H1 (cell line): ENCODE results near the gene CFAP54. TPM values are rescaled to one million over a fixed set of nuclear protein-coding genes. Genes with fewer than 3 reads are reported as not detected.

ENCODE experiments used
- CTCF ChIA-PET: fragments of 300-600 bp; sonication (Branson Sonifier 250); formaldehyde crosslinking; loops from one replicate; lab custom pipeline; 2021; ENCODE audit not compliant: partially characterized antibody; lab: Charles Lee
- POLR2A ChIA-PET: fragments of 300-600 bp; sonication (Branson Sonifier 250); formaldehyde crosslinking; loops from one replicate; lab custom pipeline; 2021; ENCODE audit warnings: inconsistent platforms; ENCODE audit not compliant: partially characterized antibody; lab: Charles Lee
- DNase-seq, 2 experiments: peaks; one replicate each; pipeline versions ENCODE4 v3.0.0 to v3.0.0-alpha.2; 2010 to 2022; ENCODE audit warnings: low spot score in 2 of 2, low read depth in 1 of 2, mixed read lengths in 1 of 2
- FAIRE-seq: peaks from 2 replicates; lab custom pipeline; 2011; peaks lifted over from hg19 to GRCh38; lab: Jason Lieb, UNC
- H2AFZ ChIP-seq: 2 replicates; pipeline ENCODE4 v1.8.1; 2012; ENCODE audit warnings: low read length, inconsistent platforms
- H2AK5ac ChIP-seq: 2 replicates; pipeline ENCODE4 v1.6.1; 2013; ENCODE audit warnings: low read depth, low read length
- H2BK120ac ChIP-seq: replicated peaks from 2 replicates; pipeline ENCODE3; 2013; ENCODE audit warnings: low read depth, low read length, inconsistent platforms
- H2BK12ac ChIP-seq: 2 replicates; pipeline ENCODE4 v1.6.1; 2013; ENCODE audit warnings: low read depth, low read length
- H2BK15ac ChIP-seq: 2 replicates; pipeline ENCODE4 v1.6.1; 2013; ENCODE audit warnings: low read length
- H2BK20ac ChIP-seq: 2 replicates; pipeline ENCODE4 v1.6.1; 2013; ENCODE audit warnings: low read length
- H2BK5ac ChIP-seq: 2 replicates; pipeline ENCODE4 v1.6.1; 2013; ENCODE audit warnings: low read depth, low read length
- H3K14ac ChIP-seq: 2 replicates; pipeline ENCODE4 v1.6.1; 2013; ENCODE audit warnings: inconsistent platforms; ENCODE audit not compliant: insufficient read length
- H3K18ac ChIP-seq: 2 replicates; pipeline ENCODE4 v1.6.1; 2013; ENCODE audit warnings: low read length; ENCODE audit errors: extremely low read depth
- H3K23ac ChIP-seq: 2 replicates; pipeline ENCODE4 v1.6.1; 2013; ENCODE audit warnings: inconsistent platforms; ENCODE audit not compliant: insufficient read length
- H3K23me2 ChIP-seq: 2 replicates; pipeline ENCODE4 v1.6.1; 2013; ENCODE audit warnings: low read depth, low read length
- H3K27ac ChIP-seq: 2 replicates; pipeline ENCODE4 v1.6.1; 2011; ENCODE audit warnings: low read depth, low read length, inconsistent platforms
- H3K27me3 ChIP-seq, 4 experiments: replicated peaks in 1 of 4; 1 replicate in 1 of 4; 2 replicates in 3 of 4; pipeline versions ENCODE4 v1.6.1 to v1.8.1; 2011 to 2013; ENCODE audit warnings: low read length in 3 of 4, mild to moderate bottlenecking in 3 of 4, inconsistent platforms in 2 of 4, mixed read lengths in 2 of 4, moderate library complexity in 1 of 4; ENCODE audit not compliant: control insufficient read depth in 3 of 4, insufficient read depth in 3 of 4; ENCODE audit errors: extremely low read depth in 1 of 4
- H3K36me3 ChIP-seq, 4 experiments: 2 replicates each; pipeline versions ENCODE4 v1.6.1 to v1.8.1; 2011 to 2013; ENCODE audit warnings: mild to moderate bottlenecking in 4 of 4, low read length in 3 of 4, moderate library complexity in 2 of 4, control low read depth in 1 of 4, inconsistent platforms in 1 of 4; ENCODE audit not compliant: insufficient read depth in 4 of 4, control insufficient read depth in 2 of 4
- H3K4ac ChIP-seq: replicated peaks from 2 replicates; pipeline ENCODE3; 2013; ENCODE audit warnings: low read length, low read depth, mixed read lengths, inconsistent platforms; ENCODE audit not compliant: insufficient read length
- H3K4me1 ChIP-seq, 4 experiments: replicated peaks in 1 of 4; 1 replicate in 1 of 4; 2 replicates in 3 of 4; pipeline versions ENCODE4 v1.6.1 to v1.8.1; 2011 to 2013; ENCODE audit warnings: low read length in 3 of 4, inconsistent platforms in 2 of 4, mixed read lengths in 1 of 4; ENCODE audit not compliant: insufficient read depth in 4 of 4, control insufficient read depth in 3 of 4
- H3K4me2 ChIP-seq, 2 experiments: 2 replicates each; pipeline versions ENCODE4 v1.6.1 to v1.8.1; 2011 to 2013; ENCODE audit warnings: low read depth in 2 of 2, low read length in 2 of 2, control low read depth in 1 of 2, inconsistent platforms in 1 of 2, mild to moderate bottlenecking in 1 of 2; ENCODE audit not compliant: insufficient read depth in 1 of 2
- H3K4me3 ChIP-seq, 4 experiments: fragments of 200-600, 300-600 bp in 1 of 4; sonication (generic), shearing (Covaris generic), sonication (Bioruptor Twin) in 1 of 4; 2 replicates each; pipeline versions ENCODE4 v1.5.1 to v1.8.1; 2011 to 2016; ENCODE audit warnings: low read length in 4 of 4, low read depth in 3 of 4, control low read depth in 2 of 4, inconsistent platforms in 2 of 4, mild to moderate bottlenecking in 2 of 4, mixed read lengths in 1 of 4, moderate library complexity in 1 of 4; ENCODE audit not compliant: insufficient read depth in 2 of 4; ENCODE audit errors: extremely low read depth in 1 of 4
- H3K56ac ChIP-seq: replicated peaks from 2 replicates; pipeline ENCODE3; 2013; ENCODE audit warnings: low read depth, mild to moderate bottlenecking, mixed read lengths, low read length, inconsistent platforms; ENCODE audit not compliant: insufficient read length
- H3K79me1 ChIP-seq: 2 replicates; pipeline ENCODE4 v1.6.1; 2013; ENCODE audit warnings: low read depth, low read length, control low read depth
- H3K79me2 ChIP-seq, 2 experiments: 2 replicates each; pipeline versions ENCODE4 v1.6.1 to v1.8.1; 2012 to 2013; ENCODE audit warnings: low read length in 2 of 2, mild to moderate bottlenecking in 2 of 2, inconsistent platforms in 1 of 2; ENCODE audit not compliant: insufficient read depth in 2 of 2, control insufficient read depth in 1 of 2
- H3K9ac ChIP-seq, 4 experiments: replicated peaks in 1 of 4; 1 replicate in 1 of 4; 2 replicates in 3 of 4; pipeline versions ENCODE4 v1.6.1 to v1.8.1; 2011 to 2013; ENCODE audit warnings: low read depth in 3 of 4, low read length in 3 of 4, control low read depth in 2 of 4, mild to moderate bottlenecking in 2 of 4, moderate library complexity in 2 of 4, inconsistent platforms in 1 of 4; ENCODE audit errors: extremely low read depth in 1 of 4
- H3K9me3 ChIP-seq, 2 experiments: 2 replicates each; pipeline versions ENCODE4 v1.6.1 to v1.8.1; 2012 to 2013; ENCODE audit warnings: mild to moderate bottlenecking in 2 of 2, moderate library complexity in 2 of 2, control low read depth in 1 of 2, inconsistent platforms in 1 of 2, low read depth in 1 of 2, low read length in 1 of 2, mixed read lengths in 1 of 2; ENCODE audit not compliant: insufficient read depth in 2 of 2
- H4K20me1 ChIP-seq, 2 experiments: replicated peaks in 1 of 2; 2 replicates each; pipeline versions ENCODE3 to v1.8.1; 2011 to 2013; ENCODE audit warnings: inconsistent platforms in 2 of 2, low read length in 2 of 2, mild to moderate bottlenecking in 1 of 2; ENCODE audit not compliant: insufficient read depth in 2 of 2, control insufficient read depth in 1 of 2
- H4K5ac ChIP-seq: 2 replicates; pipeline ENCODE4 v1.6.1; 2013; ENCODE audit warnings: low read length, low read depth, mixed read lengths, inconsistent platforms; ENCODE audit not compliant: insufficient read length
- H4K8ac ChIP-seq: 2 replicates; pipeline ENCODE4 v1.8.0; 2013; ENCODE audit warnings: mild to moderate bottlenecking, moderate library complexity, low read length, inconsistent platforms; ENCODE audit not compliant: insufficient read depth; ENCODE audit errors: extremely low read depth
- H4K91ac ChIP-seq: replicated peaks from 2 replicates; pipeline ENCODE3; 2013; ENCODE audit warnings: low read length, mixed read lengths, inconsistent platforms; ENCODE audit not compliant: insufficient read length
- E2F6 ChIP-seq: IDR thresholded peaks from 2 replicates; pipeline ENCODE4 v1.6.1; 2012; ENCODE audit warnings: inconsistent platforms
- RAD21 ChIP-seq, 2 experiments: IDR thresholded peaks in 1 of 2; conservative IDR thresholded peaks in 1 of 2; 2 replicates each; pipeline ENCODE4 v1.6.1; 2011; ENCODE audit warnings: low read depth in 2 of 2, low read length in 2 of 2, improper control_type of control experiment in 1 of 2, inconsistent platforms in 1 of 2, mild to moderate bottlenecking in 1 of 2, moderate library complexity in 1 of 2
- WGBS, 2 experiments: shearing (Covaris generic) in 1 of 2; methylation state at CpG; one replicate each; pipeline versions ENCODE4 v1.1.6 to v1.1.7; 2013 to 2015; ENCODE audit warnings: low lambda C conversion rate in 2 of 2, mixed read lengths in 2 of 2, inconsistent platforms in 1 of 2, low coverage in 1 of 2, missing lambda C conversion rate in 1 of 2; ENCODE audit not compliant: insufficient replicate concordance in 2 of 2, insufficient coverage in 1 of 2, insufficient read length in 1 of 2; ENCODE audit errors: extremely low coverage in 1 of 2, missing lambda C conversion rate in 1 of 2; 5-methylcytosine and 5-hydroxymethylcytosine counted together
- polyA plus RNA-seq, 7 experiments: library from polyadenylated mRNA; depleted of rRNA in 3 of 7; stranded (reverse) in 5 of 7; unstranded in 2 of 7; fragments of >200 nt in 5 of 7; fragments of 200-250 nt in 2 of 7; gene quantifications; 1 replicate in 5 of 7; 2 replicates in 1 of 7; 4 replicates in 1 of 7; pipeline versions ENCODE4 v1.2.1 to v1.2.3, GENCODE V29; 2011 to 2013; ENCODE audit warnings: missing spikeins in 2 of 7, mixed read lengths in 2 of 7
- total RNA-seq: library from RNA; stranded (reverse); fragmentation: NEBNext Ultra II Directional; extraction: Animal tissue kit (Norgen Biotek cat#: 25700); gene quantifications from 2 replicates; pipeline ENCODE4 v1.2.1, GENCODE V29; 2021
- TF ChIP-seq, protein P1 (sequence below), 3 experiments: IDR thresholded peaks; 1 replicate in 2 of 3; 2 replicates in 1 of 3; pipeline versions ENCODE4 v1.5.1 to v1.6.1; 2011; ENCODE audit warnings: low read length in 3 of 3, mild to moderate bottlenecking in 3 of 3, inconsistent platforms in 2 of 3, low read depth in 1 of 3, moderate library complexity in 1 of 3; ENCODE audit not compliant: insufficient read depth in 1 of 3; ENCODE audit errors: control extremely low read depth in 1 of 3

Gene CFAP54
- total and polyA plus RNA-seq, 2 of the 8 experiments (the other 6 are each of a cell fraction or from before 2014, with no cell fraction given) = 0.17 to 0.33 TPM

GRCh38 chr12:96698521-96698920, 209.1 kb downstream of the CFAP54 start:
- Histone ChIP-seq H2BK15ac (no peak overlapping the region), H4K20me1 (no peaks in the 10 kb centered on the region), H2AK5ac (no peak overlapping the region), H3K27ac (no peak overlapping the region), H2AFZ (no peak overlapping the region), H3K14ac (no peak overlapping the region), H3K4me3 (no peak overlapping the region), H3K4ac (no peak overlapping the region), H3K27me3 (no peaks in the 10 kb centered on the region), H4K8ac (no peak overlapping the region), H4K91ac (no peak overlapping the region), H2BK12ac (no peak overlapping the region), H3K18ac (no peak overlapping the region), H2BK5ac (no peak overlapping the region), H3K23me2 (0 out of 2 replicates have a peak, but pooled peaks cover 2% of the 10 kb centered on the region), H3K79me2 (no peaks in the 10 kb centered on the region), H2BK20ac (no peak overlapping the region), H3K23ac (no peak overlapping the region), H3K56ac (no peak overlapping the region), H3K9ac (no peak overlapping the region), H3K36me3 (no peaks in the 10 kb centered on the region), H4K5ac (no peak overlapping the region), H2BK120ac (no peak overlapping the region), H3K79me1 (no peaks in the 10 kb centered on the region), H3K4me1 (no peaks in the 10 kb centered on the region), H3K9me3 (no peaks in the 10 kb centered on the region), H3K4me2 (no peak overlapping the region)
- ChIA-PET POLR2A (no interaction called here), CTCF (no interaction called here)
- no peak for FAIRE-seq
- no peak for DNase-seq
- WGBS, 2 experiments = 95% methylated on average over 5 of the region's 5 CpGs; no CpG with 5 or more reads in 1 of the 2 experiments
- TF ChIP-seq RAD21 (IDR thresholded peaks at IDR 0.05 in 1 of 2, conservative IDR thresholded peaks at IDR 0.05 in 1 of 2; ENCODE audit: low read depth in 2 of 2, low read length in 2 of 2) (0 out of 4 replicates have a peak, but pooled peaks have one; percentile 11 to 13), E2F6 (no peak)
- TF ChIP-seq, protein P1, sequence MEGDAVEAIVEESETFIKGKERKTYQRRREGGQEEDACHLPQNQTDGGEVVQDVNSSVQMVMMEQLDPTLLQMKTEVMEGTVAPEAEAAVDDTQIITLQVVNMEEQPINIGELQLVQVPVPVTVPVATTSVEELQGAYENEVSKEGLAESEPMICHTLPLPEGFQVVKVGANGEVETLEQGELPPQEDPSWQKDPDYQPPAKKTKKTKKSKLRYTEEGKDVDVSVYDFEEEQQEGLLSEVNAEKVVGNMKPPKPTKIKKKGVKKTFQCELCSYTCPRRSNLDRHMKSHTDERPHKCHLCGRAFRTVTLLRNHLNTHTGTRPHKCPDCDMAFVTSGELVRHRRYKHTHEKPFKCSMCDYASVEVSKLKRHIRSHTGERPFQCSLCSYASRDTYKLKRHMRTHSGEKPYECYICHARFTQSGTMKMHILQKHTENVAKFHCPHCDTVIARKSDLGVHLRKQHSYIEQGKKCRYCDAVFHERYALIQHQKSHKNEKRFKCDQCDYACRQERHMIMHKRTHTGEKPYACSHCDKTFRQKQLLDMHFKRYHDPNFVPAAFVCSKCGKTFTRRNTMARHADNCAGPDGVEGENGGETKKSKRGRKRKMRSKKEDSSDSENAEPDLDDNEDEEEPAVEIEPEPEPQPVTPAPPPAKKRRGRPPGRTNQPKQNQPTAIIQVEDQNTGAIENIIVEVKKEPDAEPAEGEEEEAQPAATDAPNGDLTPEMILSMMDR (IDR thresholded peaks at IDR 0.05; ENCODE audit: control extremely low read depth in 1 of 3, insufficient read depth in 1 of 3, low read depth in 1 of 3, low read length in 3 of 3) = peak in 1 of 3 experiments; percentile 23; a peak in 1 of 4 replicates
